Coronary artery (tissue), 2 donors: ENCODE data around the gene IL20.

Experiments used
- DNase-seq: peaks from one replicate; pipeline ENCODE4 v3.0.0-alpha.2; 2017; ENCODE audit warnings: low spot score
- H3K27ac ChIP-seq, 2 donors: fragments of 200-600 bp; sonication (generic); one replicate each; pipeline ENCODE4 v1.5.1; 2016 to 2019
- H3K4me3 ChIP-seq: fragments of 200-600 bp; sonication (generic); 2 replicates; pipeline ENCODE4 v1.5.1; 2016; ENCODE audit warnings: mild to moderate bottlenecking, moderate library complexity
- TF ChIP-seq, protein P1 (sequence below): fragments of 200-600 bp; sonication (generic); IDR thresholded peaks from one replicate; pipeline ENCODE4 v1.5.1; 2019; ENCODE audit warnings: antibody characterized with exemption

IL20 gene

DNA sequence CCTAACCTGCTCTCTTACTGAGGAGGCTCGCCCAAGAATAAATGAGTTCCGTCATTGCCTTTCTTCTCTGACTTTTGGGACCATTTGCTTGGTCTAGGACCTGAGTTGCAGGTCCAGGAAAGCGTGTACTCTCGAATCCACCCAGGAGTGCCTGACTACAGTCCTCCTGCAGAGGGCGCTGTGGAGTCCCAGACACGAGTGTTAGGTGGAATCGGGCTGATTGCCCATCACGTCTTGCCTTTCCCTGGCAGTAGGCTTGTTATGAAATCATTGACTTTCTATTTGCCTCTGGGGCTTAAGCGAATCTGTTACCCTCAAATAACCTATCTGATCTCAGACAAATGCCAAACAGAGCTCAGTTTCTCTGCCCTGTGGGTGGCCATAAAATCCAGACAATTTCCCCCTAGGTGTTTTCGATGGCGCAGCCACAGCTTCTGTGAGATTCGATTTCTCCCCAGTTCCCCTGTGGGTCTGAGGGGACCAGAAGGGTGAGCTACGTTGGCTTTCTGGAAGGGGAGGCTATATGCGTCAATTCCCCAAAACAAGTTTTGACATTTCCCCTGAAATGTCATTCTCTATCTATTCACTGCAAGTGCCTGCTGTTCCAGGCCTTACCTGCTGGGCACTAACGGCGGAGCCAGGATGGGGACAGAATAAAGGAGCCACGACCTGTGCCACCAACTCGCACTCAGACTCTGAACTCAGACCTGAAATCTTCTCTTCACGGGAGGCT lies at the start of gene IL20:
Gene IL20 (plus strand): TSS at position 685 of the 733 bp plus-strand sequence. CDS start 230 bp downstream, outside the sequence.
- DNase-seq: no peak
- H3K4me3 ChIP-seq: no peak within 1 kb of the TSS
- TF ChIP-seq, protein P1, sequence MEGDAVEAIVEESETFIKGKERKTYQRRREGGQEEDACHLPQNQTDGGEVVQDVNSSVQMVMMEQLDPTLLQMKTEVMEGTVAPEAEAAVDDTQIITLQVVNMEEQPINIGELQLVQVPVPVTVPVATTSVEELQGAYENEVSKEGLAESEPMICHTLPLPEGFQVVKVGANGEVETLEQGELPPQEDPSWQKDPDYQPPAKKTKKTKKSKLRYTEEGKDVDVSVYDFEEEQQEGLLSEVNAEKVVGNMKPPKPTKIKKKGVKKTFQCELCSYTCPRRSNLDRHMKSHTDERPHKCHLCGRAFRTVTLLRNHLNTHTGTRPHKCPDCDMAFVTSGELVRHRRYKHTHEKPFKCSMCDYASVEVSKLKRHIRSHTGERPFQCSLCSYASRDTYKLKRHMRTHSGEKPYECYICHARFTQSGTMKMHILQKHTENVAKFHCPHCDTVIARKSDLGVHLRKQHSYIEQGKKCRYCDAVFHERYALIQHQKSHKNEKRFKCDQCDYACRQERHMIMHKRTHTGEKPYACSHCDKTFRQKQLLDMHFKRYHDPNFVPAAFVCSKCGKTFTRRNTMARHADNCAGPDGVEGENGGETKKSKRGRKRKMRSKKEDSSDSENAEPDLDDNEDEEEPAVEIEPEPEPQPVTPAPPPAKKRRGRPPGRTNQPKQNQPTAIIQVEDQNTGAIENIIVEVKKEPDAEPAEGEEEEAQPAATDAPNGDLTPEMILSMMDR: no peak
- no peak within 1 kb of the TSS for H3K27ac ChIP-seq

DNA sequence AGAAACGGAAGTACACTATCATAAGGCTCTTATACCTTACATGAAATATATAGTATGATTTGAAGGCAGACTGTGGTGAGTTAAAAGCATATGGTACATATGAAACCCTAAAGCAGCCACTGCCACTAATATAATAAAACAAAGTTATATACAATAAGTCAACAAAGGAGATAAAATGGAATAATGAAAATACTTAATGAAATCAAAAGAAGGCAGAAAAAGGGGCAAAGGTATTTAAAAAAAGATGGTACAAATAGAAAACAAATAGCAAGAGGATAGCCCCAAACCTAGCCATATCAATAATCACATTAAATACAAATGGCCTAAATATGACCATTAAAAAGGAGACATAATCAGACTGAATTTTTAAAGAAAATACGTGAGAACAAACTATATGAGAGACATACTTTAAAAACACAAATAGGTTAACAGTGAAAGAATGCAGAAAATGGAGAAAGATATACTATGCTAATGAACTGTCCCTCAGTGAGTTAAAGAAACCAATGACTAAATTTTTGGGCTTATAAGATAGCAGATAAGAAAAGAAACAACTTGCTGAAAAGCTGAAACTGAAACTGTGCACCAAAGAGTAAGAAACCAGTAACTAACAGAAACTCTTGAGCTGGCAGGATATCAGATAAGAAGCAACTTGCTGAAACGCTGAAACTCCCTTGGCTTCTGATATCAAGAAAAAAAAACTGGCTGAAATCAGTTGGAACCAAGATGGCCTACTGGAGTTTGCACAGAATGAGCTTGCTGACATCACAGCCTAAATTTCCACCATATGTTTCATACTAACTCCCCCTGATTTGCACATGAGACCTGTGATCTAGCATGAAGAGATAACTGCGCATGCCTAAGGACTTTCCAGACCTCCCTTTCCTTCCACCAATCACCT lies 48.8 kb upstream of the IL20 start:
- no peak for DNase-seq
- Histone ChIP-seq H3K27ac (no peak overlapping the region), H3K4me3 (no peak overlapping the region)
- TF ChIP-seq, protein P1: no peak

GRCh38 chr1:206821493-206821892 lies 43.9 kb upstream of the IL20 start:
- Histone ChIP-seq H3K4me3 (no peak overlapping the region), H3K27ac (no peak overlapping the region)
- TF ChIP-seq, protein P1: no peak
- no peak for DNase-seq

- TF ChIP-seq, protein P1: no peak
- DNase-seq: no peak
- Histone ChIP-seq H3K27ac (no peak overlapping the region), H3K4me3 (no peak overlapping the region)
Observed at GRCh38 chr1:206823727-206824126, 41.7 kb upstream of the IL20 start.

DNA sequence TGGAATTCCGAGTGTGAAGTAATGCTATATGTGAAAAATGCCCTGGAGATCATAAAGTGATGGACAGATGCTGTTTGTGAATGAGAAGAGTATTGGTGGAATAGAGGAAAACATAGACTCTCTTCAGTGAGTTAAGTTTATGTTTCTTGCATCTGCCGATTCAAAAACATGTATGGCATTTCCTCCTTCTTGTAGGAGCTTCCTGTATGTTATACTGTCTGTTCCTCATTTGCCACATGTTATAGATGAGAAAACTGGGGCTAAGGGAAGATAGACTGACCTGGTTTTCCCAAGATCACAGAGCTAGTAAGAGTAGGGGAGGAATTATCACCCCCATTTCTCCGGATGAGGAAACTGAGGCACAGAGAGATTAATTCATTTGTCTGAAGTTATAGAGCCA lies 41.1 kb upstream of the IL20 start:
- H3K27ac ChIP-seq: no peak overlapping the region
- TF ChIP-seq, protein P1: no peak
- no peak for DNase-seq
- no peak overlapping the region for H3K4me3 ChIP-seq

DNA sequence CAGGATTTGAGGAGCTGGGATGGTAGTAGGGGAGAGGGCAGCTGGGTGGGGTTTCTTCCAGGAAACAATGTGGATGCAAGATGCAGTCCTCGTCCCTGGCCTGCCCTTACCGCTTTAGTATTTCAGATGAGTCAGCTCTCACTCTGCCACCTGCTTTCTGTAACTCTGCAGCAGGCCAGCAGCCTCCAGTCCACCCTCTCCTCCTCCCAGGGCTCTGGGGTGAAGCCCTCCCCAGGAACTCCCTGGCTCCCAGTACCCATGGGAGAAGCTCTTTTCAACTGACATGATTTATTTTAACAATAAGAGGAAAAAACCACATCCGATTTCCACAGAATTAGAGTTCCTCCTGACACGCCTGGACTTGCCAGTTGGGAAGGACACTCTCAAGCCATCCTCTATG lies 39.0 kb upstream of the IL20 start:
- no peak for DNase-seq
- Histone ChIP-seq H3K27ac (no peak overlapping the region), H3K4me3 (no peak overlapping the region)
- TF ChIP-seq, protein P1: no peak
